ENCODE data around the gene GADD45A.
A peak's percentile ranks its signal among the peaks of the same experiment; 100 is the strongest.

GADD45A gene

DNA sequence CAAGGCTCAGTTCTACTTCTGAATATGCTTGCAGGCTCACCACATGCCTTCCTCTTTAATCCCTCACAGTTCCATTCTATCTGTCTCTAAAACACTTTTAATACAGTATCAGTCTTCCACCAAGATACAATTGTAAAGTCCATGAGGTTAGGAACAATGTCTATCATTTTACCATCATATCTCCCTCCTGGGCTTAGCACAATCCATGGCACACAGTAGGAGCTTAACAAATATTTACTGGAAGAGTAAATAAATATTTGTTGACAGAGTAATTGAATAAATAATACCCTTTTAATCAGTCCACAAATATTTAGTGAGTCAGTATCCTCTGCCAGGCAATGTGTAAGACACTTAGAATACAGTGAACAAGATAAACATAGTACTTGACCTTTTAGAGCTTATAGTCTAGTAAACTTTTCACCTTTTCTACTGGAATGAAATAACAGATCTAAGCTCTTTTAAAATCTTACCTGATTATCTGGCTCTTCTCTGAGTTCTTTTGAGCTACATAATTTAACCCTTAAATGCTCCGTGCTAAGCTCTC is 12.7 kb upstream of the GADD45A start:
- DNase-seq = no peak

DNA sequence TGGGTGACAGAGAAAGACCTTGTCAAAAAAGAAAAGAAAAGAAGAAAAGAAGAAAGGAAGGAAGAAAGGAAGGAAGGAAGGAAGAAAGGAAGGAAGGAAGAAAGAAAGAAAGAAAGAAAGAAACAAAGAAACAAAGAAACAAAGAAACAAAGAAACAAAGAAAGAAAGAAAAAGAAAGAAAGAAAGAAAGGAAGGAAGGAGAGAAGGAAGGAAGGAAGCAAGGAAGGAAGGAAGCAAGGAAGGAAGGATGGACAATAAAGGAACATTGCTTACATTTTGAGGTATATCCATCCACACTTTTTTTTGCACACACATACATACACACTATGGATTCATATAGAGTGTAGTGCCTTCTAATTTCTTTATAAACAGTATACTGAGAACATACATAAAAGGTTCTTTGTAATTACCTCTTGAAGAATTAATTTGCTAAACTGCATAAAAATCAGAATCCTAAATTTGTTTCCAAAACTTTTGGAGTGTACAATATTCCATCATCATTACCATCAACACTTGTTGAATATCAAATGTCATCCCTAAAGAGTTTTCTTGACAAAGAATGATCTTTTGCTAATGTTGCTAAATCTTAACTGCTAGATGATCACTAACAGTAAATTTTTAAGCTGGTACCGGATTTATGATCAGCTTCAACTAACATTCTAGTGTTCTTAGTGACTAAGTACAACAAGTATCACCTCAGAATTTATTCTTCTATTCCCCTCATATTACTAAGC is 11.4 kb upstream of the GADD45A start:
- no peak for DNase-seq

DNA sequence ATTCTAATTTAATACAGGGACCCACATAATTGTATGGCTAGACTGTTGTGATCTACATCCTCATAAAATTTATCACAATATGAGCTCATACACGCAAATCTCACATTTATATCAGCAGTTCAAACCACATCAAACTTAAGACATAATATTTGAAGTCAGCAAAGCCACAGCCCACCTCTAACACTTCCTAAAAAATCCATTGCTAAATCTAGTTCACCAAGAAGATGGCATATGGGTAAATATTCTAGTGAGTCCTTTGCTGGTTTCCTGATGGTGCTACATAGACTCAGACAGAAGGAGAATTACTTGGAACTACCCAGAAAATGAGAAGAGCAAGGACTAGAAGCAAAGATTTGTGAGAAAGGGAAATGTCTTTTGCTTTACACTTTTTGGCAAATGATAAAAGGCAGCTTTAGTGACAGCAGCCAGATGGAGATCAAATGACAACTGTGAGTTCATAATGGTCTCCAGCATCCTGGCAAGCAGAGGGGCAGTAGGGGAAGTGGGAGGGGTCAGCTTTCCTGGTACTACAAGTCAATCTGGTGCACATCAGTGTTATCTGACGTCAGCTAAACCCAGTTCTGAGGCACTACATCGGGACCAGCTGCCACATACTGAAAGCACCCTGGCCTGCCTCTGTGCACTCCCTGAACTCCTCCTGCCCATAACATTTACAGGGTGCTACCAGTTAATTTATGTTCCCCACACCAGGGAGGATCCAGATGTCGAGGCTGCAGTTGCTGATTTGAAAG is 10.6 kb upstream of the GADD45A start:
- DNase-seq = peak; percentile 83

DNA sequence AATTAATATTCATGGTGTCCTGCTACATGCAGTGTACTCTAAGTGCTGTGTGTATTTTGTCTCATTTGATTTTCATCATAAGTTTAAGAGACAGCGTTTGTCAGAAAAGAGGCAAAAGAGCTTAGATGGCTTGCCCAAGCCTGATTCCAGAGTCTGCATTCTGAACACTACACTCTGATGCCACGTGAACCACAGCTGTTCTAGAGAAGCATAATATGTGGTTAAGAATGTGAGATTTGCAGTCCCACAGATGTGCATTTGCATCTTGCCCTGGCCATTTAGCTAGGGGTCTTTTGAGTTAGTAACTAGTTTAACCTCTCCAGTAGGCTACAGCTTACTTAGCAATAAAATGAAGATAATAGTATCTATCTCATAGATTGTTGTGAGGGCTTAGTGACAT is 9.2 kb upstream of the GADD45A start:
- no peak for DNase-seq

- no peak for DNase-seq
Measured at GRCh38 chr1:67676287-67676686, 8.7 kb upstream of the GADD45A start.

GRCh38 chr1:67676946-67677345 is 8.1 kb upstream of the GADD45A start:
- no peak for DNase-seq

GRCh38 chr1:67677408-67677807 is 7.6 kb upstream of the GADD45A start:
- no peak for DNase-seq

- no peak for DNase-seq
Measured at GRCh38 chr1:67677930-67678329, 7.1 kb upstream of the GADD45A start.

DNA sequence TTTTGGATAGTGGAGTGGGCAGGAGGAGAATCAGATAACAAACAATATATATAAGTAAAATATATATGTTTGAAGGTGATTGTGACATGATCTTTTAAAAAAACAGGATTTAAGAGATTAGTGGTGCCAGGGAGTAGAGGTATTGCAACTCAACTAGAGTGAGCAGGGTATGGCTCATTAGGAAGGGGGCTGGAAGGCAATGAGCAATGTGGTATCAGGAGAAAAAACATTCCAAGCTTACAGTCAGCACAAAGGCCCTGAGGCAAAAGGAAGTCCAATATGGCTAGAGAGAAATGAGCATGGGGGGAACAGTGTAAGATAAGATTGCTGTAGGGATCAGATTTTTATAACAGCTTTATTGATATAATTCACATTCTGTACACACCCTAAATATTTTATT is 5.3 kb upstream of the GADD45A start:
- no peak for DNase-seq

DNA sequence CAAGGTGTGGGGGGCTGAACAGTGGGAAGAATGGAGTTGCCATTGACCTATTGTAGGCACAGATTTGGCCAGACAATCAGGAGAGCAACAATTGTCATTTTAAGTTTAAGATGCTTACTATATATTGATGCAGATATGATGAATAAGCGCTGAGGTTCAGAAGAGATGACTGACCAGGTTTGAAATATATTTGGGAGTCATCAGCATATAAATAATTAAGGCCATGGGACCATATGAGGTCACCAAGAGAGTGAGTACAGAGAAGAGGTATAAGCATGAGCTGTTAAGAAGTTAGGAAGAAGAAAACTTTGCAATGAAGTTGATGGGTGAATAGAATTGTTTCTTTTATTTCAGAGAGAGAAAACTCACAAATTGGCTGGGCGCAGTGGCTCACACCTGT is 4.5 kb upstream of the GADD45A start:
- no peak for DNase-seq

DNA sequence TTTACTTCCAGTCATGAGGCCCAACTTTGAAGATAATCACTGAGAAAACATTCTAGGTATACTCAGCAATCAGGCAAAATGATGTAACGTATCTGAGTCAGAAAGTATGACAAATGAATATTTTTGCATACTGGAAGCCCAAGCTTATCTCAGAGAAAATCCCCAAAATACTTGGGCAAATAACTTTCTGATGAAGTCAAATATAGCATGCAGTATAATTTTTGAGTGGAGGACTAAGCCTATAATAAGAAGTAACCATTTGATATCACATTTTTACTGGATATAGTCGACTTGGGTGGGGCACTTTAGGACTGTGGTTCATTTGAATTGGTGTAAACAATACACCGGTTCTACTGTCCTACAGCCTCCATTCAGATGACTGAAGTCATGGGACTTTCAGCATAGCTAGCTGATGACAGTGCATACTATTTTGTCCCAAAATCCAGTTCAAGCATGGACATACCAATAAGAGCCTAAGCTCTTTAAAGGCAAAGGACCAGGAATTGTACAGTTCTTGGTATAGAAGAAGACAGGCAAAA is 2.3 kb upstream of the GADD45A start:
- no peak for DNase-seq

- DNase-seq = no peak
Measured at GRCh38 chr1:67683316-67683715, 1.7 kb upstream of the GADD45A start.

DNA sequence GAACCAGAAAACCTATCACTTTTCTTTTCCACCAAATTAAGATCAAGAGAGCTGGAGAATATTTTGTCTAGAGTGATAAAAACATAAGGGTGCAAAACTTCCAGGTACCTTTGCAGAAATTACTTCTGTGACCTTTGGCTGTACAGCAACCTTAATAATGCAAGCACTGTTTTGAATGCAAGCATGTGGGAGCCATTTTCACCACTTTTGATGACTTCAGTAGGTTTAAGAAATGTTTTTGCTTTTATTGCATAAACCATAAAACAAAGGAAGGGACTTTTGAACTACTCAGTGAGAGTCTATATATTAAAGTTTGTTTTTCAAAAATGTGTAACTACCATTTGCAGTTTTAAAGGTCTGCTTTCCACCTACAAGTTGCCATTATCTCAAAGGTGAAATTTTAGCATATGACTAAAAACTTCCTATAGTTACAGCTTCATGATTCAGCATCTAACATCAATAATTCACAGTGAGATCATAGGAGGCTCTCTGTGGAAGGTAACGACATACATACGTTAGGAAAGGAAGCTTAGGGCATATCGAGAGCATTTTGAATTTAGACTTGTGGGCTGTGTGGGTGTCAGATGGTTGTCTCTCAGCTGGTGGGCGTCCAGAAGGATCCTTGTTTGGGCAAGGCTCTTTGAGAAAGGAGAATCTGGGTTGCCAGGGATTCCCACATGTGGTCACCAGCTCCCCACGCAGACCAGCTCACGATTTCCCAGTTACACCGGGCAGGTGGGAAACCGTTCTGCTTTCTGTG is 1.1 kb upstream of the GADD45A start:
- no peak for DNase-seq

GRCh38 chr1:67684526-67685066 is 405 bp upstream of the GADD45A start:
- no peak for DNase-seq

GRCh38 chr1:67685558-67686266 is 711 bp downstream of the GADD45A start:
- DNase-seq = peak; percentile 66

DNA sequence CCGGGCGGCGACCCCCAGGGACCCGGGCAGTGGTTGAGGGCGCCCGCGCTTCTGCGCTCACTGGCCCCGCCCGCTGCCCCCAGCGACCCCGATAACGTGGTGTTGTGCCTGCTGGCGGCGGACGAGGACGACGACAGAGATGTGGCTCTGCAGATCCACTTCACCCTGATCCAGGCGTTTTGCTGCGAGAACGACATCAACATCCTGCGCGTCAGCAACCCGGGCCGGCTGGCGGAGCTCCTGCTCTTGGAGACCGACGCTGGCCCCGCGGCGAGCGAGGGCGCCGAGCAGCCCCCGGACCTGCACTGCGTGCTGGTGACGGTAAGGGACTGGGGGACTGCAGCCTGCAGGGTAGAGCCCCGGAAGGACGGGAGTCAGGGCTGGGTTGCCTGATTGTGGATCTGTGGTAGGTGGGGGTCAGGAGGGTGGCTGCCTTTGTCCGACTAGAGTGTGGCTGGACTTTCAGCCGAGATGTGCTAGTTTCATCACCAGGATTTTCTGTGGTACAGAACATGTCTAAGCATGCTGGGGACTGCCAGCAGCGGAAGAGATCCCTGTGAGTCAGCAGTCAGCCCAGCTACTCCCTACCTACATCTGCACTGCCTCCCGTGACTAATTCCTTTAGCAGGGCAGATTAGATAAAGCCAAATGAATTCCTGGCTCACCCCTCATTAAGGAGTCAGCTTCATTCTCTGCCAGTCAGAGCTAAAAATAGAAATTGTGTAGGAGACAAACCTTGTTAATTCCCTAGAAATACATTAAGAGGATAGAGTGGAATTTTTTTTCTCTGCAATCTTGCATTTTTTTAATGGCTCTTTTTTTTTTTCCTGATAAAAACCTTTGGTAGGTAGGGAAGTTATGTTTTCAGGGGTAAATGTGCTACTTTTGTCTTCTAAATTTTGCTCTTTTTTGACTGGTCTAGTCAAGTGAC is 1.5 kb downstream of the GADD45A start:
- peak; percentile 77 for DNase-seq

DNA sequence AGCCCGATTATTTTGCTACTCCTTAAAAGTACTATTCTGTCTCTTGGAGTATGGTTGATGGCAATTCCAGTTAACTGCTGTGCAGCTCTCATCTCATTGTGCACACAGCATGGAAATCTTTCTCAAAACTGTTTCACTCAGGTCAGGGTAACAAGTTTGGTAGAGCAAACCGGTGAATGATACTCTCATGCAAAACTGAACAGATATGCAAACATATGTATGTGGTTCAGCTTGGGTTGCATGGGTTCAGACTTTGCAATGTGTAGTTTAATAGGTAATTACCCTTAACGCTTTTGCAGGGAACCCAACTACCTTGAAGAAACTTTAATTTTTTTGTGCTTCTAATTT is 2.2 kb downstream of the GADD45A start:
- no peak for DNase-seq

- no peak for DNase-seq
Measured at GRCh38 chr1:67687649-67688048, 2.6 kb downstream of the GADD45A start.

- DNase-seq = no peak
Measured at GRCh38 chr1:67688526-67689219, 3.7 kb downstream of the GADD45A start.

DNA sequence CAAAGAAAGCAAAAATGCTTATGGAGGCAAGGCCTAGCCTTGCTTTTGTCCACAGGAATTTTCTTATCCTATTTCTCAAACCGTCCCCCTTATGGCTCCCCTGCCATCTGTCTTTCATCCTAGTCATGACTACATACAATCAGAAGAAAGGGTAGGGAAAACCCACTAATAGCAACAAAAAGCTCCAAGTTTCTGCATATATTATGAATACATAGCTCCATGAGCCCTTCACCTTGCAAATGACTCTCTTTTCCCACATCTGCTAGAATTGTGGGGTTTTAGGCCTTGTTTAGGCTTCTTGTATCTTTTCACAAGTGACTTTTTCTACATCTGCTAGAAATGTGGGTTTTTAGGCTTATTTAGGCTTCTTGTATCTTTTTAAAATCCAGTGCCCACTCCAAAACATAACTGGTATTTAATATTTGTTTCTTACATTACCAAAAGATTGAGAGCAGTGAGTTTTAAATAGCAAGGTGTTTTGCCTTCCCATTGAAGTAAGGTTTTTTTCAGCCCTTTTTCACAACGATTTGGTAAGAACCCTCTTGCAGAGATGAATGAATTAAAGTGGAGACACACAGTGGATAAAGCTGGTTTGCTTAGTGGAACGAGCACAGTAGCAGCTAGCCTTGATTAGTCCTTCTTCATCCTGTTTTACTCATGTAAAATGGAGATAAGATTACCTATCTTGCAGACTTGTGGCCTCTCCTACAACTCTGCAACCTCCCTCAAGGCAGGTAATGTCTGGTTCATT is 4.4 kb downstream of the GADD45A start:
- DNase-seq = no peak
